ENCODE results near the gene FXYD2.

- no peak for TF ChIP-seq CTCF (IDR thresholded peaks at IDR 0.05; ENCODE audit: low read length)
- no peak for TF ChIP-seq EZH2 (IDR thresholded peaks at IDR 0.05; ENCODE audit: borderline replicate concordance, low read length)
Measured at GRCh38 chr11:117816846-117817367, 7.6 kb downstream of the FXYD2 start.
